Spinal cord (tissue), 10 donors: ENCODE data around the gene IQGAP3. TPM values are rescaled to one million over a fixed set of nuclear protein-coding genes. Genes with fewer than 3 reads are reported as not detected.

Experiments
- DNase-seq, 6 donors: peaks; one replicate each; pipeline versions ENCODE4 v3.0.0 to v3.0.0-alpha.2; 2013 to 2015; ENCODE audit warnings: low spot score in 6 of 6, low read depth in 4 of 6
- H3K27ac ChIP-seq: one replicate; pipeline ENCODE4 v1.5.1; 2013; ENCODE audit warnings: low read depth, low read length, control low read depth
- H3K27me3 ChIP-seq: one replicate; pipeline ENCODE4 v1.6.1; 2013; ENCODE audit warnings: low read length; ENCODE audit not compliant: control insufficient read depth, insufficient read depth
- H3K36me3 ChIP-seq: one replicate; pipeline ENCODE4 v1.6.1; 2013; ENCODE audit warnings: low read length; ENCODE audit not compliant: control insufficient read depth, insufficient read depth
- H3K4me1 ChIP-seq: one replicate; pipeline ENCODE4 v1.6.1; 2013; ENCODE audit warnings: low read length; ENCODE audit not compliant: control insufficient read depth, insufficient read depth
- H3K4me3 ChIP-seq: one replicate; pipeline ENCODE4 v1.5.1; 2013; ENCODE audit warnings: low read depth, low read length, control low read depth
- H3K9me3 ChIP-seq: one replicate; pipeline ENCODE4 v1.6.1; 2013; ENCODE audit warnings: low read length; ENCODE audit not compliant: control insufficient read depth, insufficient read depth
- WGBS: methylation state at CpG from one replicate; pipeline ENCODE4 v1.1.5; 2013; ENCODE audit warnings: missing lambda C conversion rate; ENCODE audit not compliant: insufficient coverage; 5-methylcytosine and 5-hydroxymethylcytosine counted together
- polyA plus RNA-seq, 2 donors: library from polyadenylated mRNA; unstranded; fragments of 120-200 nt; gene quantifications; one replicate each; pipeline ENCODE4 v1.2.1, GENCODE V29; 2013; ENCODE audit not compliant: insufficient read length in 2 of 2
- total RNA-seq, 2 donors: library from RNA; depleted of rRNA in 1 of 2; stranded (reverse); fragments of 120-200 nt in 1 of 2; fragments of >200 nt in 1 of 2; gene quantifications; one replicate each; pipeline versions ENCODE4 v1.2.3 to v1.2.4, GENCODE V29; 2013 to 2014
- donor health status: healthy.

Gene IQGAP3
- total and polyA plus RNA-seq, 4 donors, result 4.9 to 10.4 (median 7.0) TPM

DNA sequence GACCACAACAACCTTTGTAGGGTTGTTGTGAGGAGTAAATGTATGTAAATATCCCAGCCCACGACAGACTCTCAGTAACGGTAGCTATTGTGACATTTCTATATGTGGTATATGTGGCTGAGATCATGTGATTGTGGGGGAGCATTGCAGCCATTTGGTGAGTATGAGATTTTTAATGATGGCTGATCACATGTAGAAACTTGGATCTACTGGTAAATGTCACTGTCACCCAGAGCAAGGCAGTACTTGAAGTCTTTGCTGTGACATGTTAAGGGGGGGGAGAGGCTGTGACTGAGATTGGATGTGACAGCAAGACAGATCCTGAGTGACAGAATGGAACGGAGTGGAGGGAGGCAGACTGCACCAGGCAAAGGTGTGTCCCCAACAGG lies 47.9 kb downstream of the IQGAP3 start:
- no peaks in the 10 kb centered on the region for H3K36me3 ChIP-seq
- DNase-seq, result peak in 1 of 6 donors; percentile 12
- H3K27me3 ChIP-seq, result no peaks in the 10 kb centered on the region
- H3K27ac ChIP-seq, result peak overlapping the region; percentile 10
- H3K9me3 ChIP-seq, result no peaks in the 10 kb centered on the region
- peaks cover 13% of the 10 kb centered on the region for H3K4me1 ChIP-seq
- no peak overlapping the region for H3K4me3 ChIP-seq
- 83% methylated on average over 1 of the region's 3 CpGs for WGBS

DNA sequence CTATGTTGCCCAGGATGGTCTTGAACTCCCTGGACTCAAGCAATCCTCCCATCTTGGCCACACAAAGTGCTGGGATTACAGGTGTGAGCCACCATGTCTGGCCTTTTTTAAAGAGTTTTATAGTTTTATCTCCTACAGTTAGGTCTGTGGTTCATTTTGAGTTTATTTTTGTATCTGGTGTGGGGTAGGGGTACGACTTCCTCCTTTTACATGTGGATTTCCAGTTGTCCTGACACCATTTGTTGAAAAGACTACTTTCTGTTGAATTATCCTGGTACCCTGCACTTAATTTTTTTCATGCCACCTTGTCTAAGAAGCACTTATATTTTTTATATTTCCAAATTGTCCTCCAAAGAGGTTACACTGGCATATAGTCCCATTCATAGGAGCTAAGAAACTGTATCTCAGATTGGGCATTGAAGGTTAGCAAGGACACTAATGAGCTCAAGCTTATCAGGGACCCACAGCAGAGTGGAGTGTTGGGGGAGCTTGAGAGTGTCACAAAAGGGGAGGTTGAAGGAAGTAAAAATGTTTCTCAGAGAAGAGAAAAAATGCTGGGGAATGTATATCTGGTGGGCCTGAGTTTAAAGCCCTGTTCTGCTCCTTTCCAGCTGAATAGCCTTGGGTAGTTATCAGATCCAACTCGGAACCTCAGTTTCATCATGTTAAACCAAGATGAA lies 48.4 kb downstream of the IQGAP3 start:
- Histone ChIP-seq H3K4me1 (peaks cover 12% of the 10 kb centered on the region), H3K4me3 (no peak overlapping the region), H3K27me3 (no peaks in the 10 kb centered on the region), H3K9me3 (no peaks in the 10 kb centered on the region), H3K27ac (no peak overlapping the region), H3K36me3 (no peaks in the 10 kb centered on the region)
- no CpG with 5 or more reads among the region's 2 CpGs for WGBS
- DNase-seq, result no peak

DNA sequence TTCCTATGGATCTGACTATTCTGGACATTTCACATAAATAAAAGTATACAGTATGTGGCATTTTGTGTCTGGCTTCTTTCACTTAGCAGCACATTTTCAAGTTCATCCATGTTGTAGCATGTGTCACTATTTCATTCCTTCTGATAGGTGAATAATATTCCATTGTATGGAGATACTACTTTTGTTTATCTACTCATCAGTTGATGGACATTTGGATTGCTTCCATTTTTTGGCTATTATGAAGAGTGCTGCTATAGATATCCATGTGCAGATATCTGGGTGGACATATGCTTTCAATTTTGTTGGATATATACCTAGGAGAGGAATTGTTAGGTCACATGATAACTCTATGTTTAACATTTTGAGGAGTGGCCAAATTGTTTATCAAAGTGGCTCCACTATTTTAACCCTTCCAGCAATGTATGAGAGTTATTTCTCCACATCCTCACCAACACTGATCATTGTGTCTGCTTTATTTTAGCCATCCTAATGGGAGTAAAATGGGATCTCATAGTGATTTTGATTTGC lies 49.9 kb downstream of the IQGAP3 start:
- Histone ChIP-seq H3K27ac (no peak overlapping the region), H3K36me3 (no peaks in the 10 kb centered on the region), H3K9me3 (no peaks in the 10 kb centered on the region), H3K27me3 (no peaks in the 10 kb centered on the region), H3K4me1 (peaks cover 9% of the 10 kb centered on the region), H3K4me3 (no peak overlapping the region)
- DNase-seq, result no peak

DNA sequence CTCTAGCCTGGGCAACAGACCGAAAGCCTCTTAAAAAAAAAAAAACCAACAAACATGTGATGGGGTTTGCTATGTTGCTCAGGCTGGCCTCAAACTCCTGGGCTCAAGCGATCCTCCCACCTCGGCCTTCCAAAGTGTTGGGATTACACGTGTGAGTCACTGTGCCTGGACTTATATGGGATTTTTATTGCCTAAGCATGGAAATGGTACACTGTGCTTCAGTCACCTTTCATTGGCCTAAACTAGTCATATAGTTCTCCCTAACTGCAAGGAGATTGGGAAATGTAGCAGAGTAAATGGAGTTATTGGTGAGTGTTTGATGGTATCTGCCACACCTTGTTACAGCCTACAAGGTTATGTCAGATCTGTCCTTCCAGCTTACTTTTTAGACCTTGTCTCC lies 54.6 kb downstream of the IQGAP3 start:
- DNase-seq, result no peak
- Histone ChIP-seq H3K4me3 (no peak overlapping the region), H3K36me3 (no peaks in the 10 kb centered on the region), H3K9me3 (no peaks in the 10 kb centered on the region), H3K27ac (no peak overlapping the region), H3K27me3 (no peaks in the 10 kb centered on the region), H3K4me1 (no peaks in the 10 kb centered on the region)
- WGBS, result 92% methylated on average over 2 of the region's 4 CpGs

DNA sequence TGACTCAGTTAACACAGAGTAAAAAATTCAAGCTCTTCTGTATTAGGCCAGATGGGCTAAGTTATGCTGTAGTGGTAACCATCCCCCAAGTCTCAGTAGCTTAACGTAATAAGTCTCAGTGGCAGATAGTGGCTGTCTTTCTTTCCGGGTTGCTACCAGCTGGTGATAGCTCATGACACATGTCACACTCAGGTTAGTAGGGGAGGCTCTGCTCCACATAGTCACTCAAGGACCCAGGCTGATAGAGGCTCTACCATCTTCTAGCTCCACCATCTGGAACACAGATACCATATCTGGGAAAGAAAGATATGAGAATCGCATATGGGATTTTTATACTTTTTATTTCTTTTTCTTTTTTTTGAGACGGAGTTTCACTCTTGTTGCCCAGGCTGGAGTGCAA lies 55.5 kb downstream of the IQGAP3 start:
- H3K4me1 ChIP-seq, result no peaks in the 10 kb centered on the region
- DNase-seq, result no peak
- 100% methylated on average over 1 of the region's 4 CpGs for WGBS
- no peak overlapping the region for H3K4me3 ChIP-seq
- no peaks in the 10 kb centered on the region for H3K9me3 ChIP-seq
- no peaks in the 10 kb centered on the region for H3K27me3 ChIP-seq
- no peak overlapping the region for H3K27ac ChIP-seq
- no peaks in the 10 kb centered on the region for H3K36me3 ChIP-seq

DNA sequence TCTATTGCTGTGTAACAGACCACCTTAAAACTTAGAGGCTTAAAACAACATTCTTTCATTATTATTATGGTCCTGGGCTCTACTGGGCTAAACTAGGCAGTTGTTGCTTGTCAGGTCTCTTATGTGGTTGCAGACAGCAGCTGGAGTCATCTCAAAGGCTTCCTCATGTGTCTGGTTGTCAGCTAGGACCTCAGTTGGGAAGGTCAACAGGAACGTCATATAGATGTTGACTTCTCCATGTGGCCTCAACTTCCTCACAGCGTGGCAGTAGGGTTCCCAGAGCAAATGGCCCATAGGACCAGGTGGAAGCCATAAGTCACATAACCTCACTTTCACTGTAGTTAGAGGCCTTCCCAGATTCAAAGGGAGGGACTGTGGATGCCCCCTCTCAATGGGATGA lies 56.4 kb downstream of the IQGAP3 start:
- no peak overlapping the region for H3K27ac ChIP-seq
- H3K36me3 ChIP-seq, result no peaks in the 10 kb centered on the region
- no peaks in the 10 kb centered on the region for H3K9me3 ChIP-seq
- H3K4me1 ChIP-seq, result peaks cover 3% of the 10 kb centered on the region
- H3K4me3 ChIP-seq, result no peak overlapping the region
- 42% methylated on average over 2 of the region's 2 CpGs for WGBS
- no peaks in the 10 kb centered on the region for H3K27me3 ChIP-seq
- no peak for DNase-seq

DNA sequence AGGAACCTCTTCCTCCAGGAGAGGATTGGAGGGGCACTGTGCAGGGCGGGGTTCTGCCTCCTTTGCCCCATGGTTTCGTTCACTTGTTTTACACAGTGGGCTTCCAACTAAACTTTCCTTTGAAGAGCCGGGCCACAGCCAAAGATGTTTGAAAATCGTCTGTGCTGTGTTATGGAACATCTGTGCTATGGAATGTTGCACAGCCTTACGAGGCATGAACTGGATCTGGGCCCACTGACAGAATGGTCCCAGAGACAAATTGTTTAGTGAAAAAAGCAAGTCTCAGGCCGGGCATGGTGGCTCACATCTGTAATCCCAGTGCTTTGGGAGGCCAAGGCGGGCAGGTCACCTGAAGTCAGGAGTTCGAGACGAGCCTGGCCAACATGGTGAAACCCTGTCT lies 59.2 kb downstream of the IQGAP3 start:
- 74% methylated on average over 6 of the region's 9 CpGs for WGBS
- DNase-seq, result no peak
- Histone ChIP-seq H3K36me3 (no peaks in the 10 kb centered on the region), H3K27me3 (no peaks in the 10 kb centered on the region), H3K4me1 (peaks cover 20% of the 10 kb centered on the region), H3K9me3 (no peaks in the 10 kb centered on the region), H3K4me3 (no peak overlapping the region), H3K27ac (no peak overlapping the region)

DNA sequence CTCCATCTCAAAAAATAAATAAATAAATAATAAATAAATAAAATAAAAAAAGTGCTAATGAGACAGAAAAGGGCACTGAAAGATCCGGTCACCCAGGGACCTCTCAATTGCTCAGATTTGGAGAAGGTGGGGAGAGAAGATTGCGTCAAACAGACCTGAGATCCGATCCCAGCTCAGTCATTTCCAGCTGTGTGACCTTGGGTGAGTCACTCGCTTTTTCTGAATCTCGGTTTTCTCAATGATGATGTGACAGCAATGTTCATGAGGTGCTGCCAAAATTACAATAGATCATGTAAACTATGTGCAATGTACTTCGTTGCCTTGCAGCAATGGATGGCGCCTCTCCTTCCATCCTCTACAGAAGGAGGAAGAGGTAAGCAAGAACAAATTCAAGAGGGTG lies 60.7 kb downstream of the IQGAP3 start:
- H3K4me1 ChIP-seq, result peaks cover 20% of the 10 kb centered on the region
- H3K27me3 ChIP-seq, result no peaks in the 10 kb centered on the region
- no peaks in the 10 kb centered on the region for H3K9me3 ChIP-seq
- H3K27ac ChIP-seq, result no peak overlapping the region
- no peak overlapping the region for H3K4me3 ChIP-seq
- WGBS, result 96% methylated on average over 4 of the region's 7 CpGs
- no peaks in the 10 kb centered on the region for H3K36me3 ChIP-seq
- no peak for DNase-seq

DNA sequence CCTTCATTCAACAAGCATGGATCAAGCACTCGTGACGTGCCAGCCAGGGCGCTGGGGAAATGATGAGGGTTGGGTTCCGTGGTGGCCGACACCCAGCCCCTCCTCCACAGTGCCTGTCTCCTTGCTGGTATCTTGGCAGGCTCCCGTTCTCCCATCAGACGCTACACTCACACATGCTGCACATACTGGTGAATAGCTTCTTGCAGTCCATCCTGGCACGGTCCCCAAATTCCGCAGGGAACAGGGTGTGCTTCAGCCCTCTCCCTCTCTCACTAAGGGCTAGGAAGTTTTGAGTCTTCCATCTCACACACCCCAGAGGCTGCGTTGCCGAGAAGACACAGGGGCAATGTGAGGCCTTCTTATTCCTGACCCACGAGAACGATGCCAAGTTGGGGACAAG lies 61.7 kb downstream of the IQGAP3 start:
- WGBS, result 44% methylated on average over 7 of the region's 13 CpGs
- DNase-seq, result peak in 2 of 6 donors; percentile 62 to 88
- no peak overlapping the region for H3K4me3 ChIP-seq

DNA sequence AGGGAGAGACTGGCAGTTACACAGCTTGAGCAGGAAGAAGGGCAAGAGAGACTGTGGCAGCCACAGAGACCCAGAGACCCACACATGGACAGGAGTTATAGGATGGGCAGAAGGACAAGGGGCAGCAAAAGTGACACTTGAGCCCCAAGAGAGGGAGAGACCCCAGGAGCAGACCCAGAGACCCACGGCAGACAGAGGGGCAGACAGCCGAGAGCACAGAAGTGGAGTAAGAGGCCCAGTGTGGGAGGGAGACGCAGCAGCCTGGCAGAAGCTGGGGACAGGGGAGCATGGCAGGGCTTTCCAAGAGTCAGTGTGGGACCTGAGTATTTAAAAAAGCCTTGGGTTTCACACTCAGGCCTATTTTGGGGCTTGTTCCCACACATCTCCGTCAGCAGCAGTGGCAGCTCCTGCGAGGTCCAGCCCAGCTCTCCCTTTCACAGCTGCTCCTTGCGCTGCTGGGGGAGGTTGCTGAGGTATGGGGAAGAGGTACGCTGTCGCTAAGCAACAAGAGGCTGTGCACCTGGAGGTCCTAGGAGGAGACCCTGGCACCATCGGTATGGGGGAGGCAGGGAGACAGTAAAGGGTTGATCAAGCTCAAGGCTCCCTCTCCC lies 62.8 kb downstream of the IQGAP3 start:
- Histone ChIP-seq H3K4me1 (peaks cover 32% of the 10 kb centered on the region), H3K9me3 (no peaks in the 10 kb centered on the region), H3K27ac (no peak overlapping the region), H3K27me3 (no peaks in the 10 kb centered on the region), H3K36me3 (no peaks in the 10 kb centered on the region), H3K4me3 (no peak overlapping the region)
- 51% methylated on average over 6 of the region's 9 CpGs for WGBS
- DNase-seq, result no peak

More for the DNA sequence above, 61.7 kb downstream of the IQGAP3 start:
- Histone ChIP-seq H3K27ac (peak overlapping the region; percentile 45), H3K27me3 (no peaks in the 10 kb centered on the region), H3K9me3 (no peaks in the 10 kb centered on the region), H3K4me1 (peaks cover 22% of the 10 kb centered on the region), H3K36me3 (no peaks in the 10 kb centered on the region)
